Upper lobe of left lung (tissue), 6 donors: ENCODE data around the gene ATP13A4. TPM values are rescaled to one million over a fixed set of nuclear protein-coding genes. Genes with fewer than 3 reads are reported as not detected.

Experiments
- ATAC-seq, 2 donors: fragments of 200-7000 bp; cut with Tn5 transposase; one replicate each; pipeline ENCODE4 v1.9.1; 2022; ENCODE audit warnings: mild to moderate bottlenecking in 2 of 2, moderate library complexity in 2 of 2; ENCODE audit not compliant: low FRiP score in 2 of 2
- DNase-seq, 2 donors: peaks; one replicate each; pipeline ENCODE4 v3.0.0-alpha.2; 2019 to 2020
- H3K27ac ChIP-seq, 4 donors: fragments of 200-600 bp; sonication (generic); one replicate each; pipeline ENCODE4 v1.5.1; 2016 to 2019
- H3K27me3 ChIP-seq, 4 donors: fragments of 200-600 bp; sonication (generic); one replicate each; pipeline ENCODE4 v1.5.1; 2017 to 2019
- H3K36me3 ChIP-seq, 4 donors: fragments of 200-600 bp; sonication (generic); one replicate each; pipeline ENCODE4 v1.5.1; 2016 to 2019
- H3K4me1 ChIP-seq, 4 donors: fragments of 200-600 bp; sonication (generic); one replicate each; pipeline ENCODE4 v1.5.1; 2018 to 2019
- H3K4me3 ChIP-seq, 4 donors: fragments of 200-600 bp; sonication (generic); one replicate each; pipeline ENCODE4 v1.5.1; 2017 to 2019; ENCODE audit warnings: mild to moderate bottlenecking in 2 of 4, moderate library complexity in 1 of 4
- H3K9me3 ChIP-seq, 4 donors: fragments of 200-600 bp; sonication (generic); one replicate each; pipeline ENCODE4 v1.5.1; 2018 to 2019
- CTCF ChIP-seq, 6 experiments: fragments of 450-650 bp in 4 of 6; fragments of 200-600 bp in 2 of 6; sonication (generic) in 2 of 6; IDR thresholded peaks; one replicate each; pipeline ENCODE4 v1.5.1; 2016 to 2019; ENCODE audit warnings: antibody characterized with exemption in 6 of 6
- EP300 ChIP-seq, 4 donors: sonication (generic); formaldehyde crosslinking; IDR thresholded peaks; one replicate each; pipeline ENCODE4 v1.5.1; 2017; ENCODE audit warnings: antibody characterized with exemption in 4 of 4, control low read depth in 2 of 4
- POLR2A ChIP-seq, 4 donors: fragments of 450-650 bp; IDR thresholded peaks; one replicate each; pipeline ENCODE4 v1.5.1; 2016 to 2017; ENCODE audit warnings: antibody characterized with exemption in 4 of 4, mild to moderate bottlenecking in 2 of 4
- POLR2AphosphoS5 ChIP-seq, 2 donors: sonication (generic); formaldehyde crosslinking; IDR thresholded peaks; one replicate each; pipeline ENCODE4 v1.5.1; 2017; ENCODE audit warnings: antibody characterized with exemption in 2 of 2
- WGBS, 2 donors: methylation state at CpG; one replicate each; pipeline ENCODE4 v1.1.5; 2017 to 2018; 5-methylcytosine and 5-hydroxymethylcytosine counted together
- total RNA-seq, 6 donors: library from RNA; depleted of rRNA in 4 of 6; stranded (reverse); fragments of >200 nt in 4 of 6; gene quantifications; one replicate each; pipeline versions ENCODE4 v1.1.0 to v1.2.1, GENCODE V29; 2016 to 2021
- donor health status: DM: no; HTN: no; CAD: no; lungs with moderate emphysema.
- donor health status: DM: no; HTN: yes; CAD: no; lungs with severe emphysema.

The ATP13A4 gene
- total RNA-seq, 6 donors from 2014 or later, result 145 to 407 (median 201) TPM

DNA sequence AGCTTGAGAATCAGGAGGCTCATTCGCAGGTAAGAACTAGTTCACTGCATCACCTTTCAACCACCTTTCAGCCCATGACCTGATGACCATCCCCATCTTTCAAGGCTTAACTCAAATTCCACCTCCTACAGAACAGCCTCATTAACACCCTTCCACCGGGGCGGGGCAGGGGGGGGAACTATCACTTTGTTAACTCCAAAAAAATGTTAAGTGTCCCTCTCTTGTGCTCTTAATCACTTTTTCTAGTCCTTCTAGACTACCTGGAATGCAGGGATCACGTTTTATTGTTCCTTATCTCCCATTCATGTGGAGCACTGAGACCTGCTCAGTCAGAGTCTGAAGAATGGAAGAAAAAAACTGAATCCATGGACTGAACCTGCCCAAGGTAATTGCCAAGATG, 51.8 kb downstream of the ATP13A4 start:
- no peaks in the 10 kb centered on the region for H3K36me3 ChIP-seq
- no peaks in the 10 kb centered on the region for H3K9me3 ChIP-seq
- WGBS, 2 donors, result 70 to 72% methylated on average over 4 of the region's 4 CpGs
- peaks cover 17 to 34% (median 27%) of the 10 kb centered on the region in 4 donors for H3K4me1 ChIP-seq
- no peak overlapping the region for H3K27ac ChIP-seq
- no peaks in the 10 kb centered on the region for H3K27me3 ChIP-seq
- TF ChIP-seq POLR2AphosphoS5 (IDR thresholded peaks at IDR 0.05), result no peak
- TF ChIP-seq POLR2A (IDR thresholded peaks at IDR 0.05), result no peak
- TF ChIP-seq EP300 (IDR thresholded peaks at IDR 0.05), result no peak
- no peak for TF ChIP-seq CTCF (IDR thresholded peaks at IDR 0.05)
- no peak for DNase-seq
- ATAC-seq, result peak in 1 of 2 donors; percentile 24
- no peak overlapping the region for H3K4me3 ChIP-seq

DNA sequence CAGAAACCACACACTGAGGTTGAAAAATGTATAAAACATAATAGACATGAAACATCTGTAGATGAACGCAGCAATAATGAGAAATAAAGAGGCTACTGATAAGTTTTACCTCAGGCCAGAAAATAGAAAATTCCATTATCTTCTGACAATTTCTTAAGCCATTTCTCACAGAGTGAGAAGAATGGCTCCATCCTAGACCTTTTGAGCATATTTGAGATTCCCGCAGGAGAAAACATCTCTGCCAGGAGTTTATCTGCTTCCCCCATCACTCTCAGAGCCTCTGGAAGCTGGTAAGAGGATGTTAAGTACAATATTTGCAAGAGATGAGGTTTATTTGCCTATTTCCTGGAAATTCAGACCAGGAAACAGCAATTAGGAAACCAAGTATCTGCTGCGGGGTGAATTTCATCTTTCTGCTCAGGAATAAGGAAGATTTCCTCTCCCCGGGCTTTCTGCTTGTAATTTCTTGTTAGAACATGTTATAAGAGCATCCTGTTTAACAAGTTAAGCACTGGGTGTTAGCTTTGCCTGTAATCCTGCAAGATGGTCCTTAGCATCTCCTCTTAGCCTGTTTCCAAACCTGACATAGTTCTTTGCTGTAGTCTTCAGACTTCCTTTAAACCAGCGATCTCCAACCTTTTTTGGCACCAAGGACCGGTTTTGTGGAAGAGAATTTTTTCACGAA, 54.8 kb downstream of the ATP13A4 start:
- 50 to 52% methylated on average over 7 of the region's 7 CpGs for WGBS, 2 donors
- H3K9me3 ChIP-seq, result no peaks in the 10 kb centered on the region
- peaks cover 17 to 34% (median 25%) of the 10 kb centered on the region in 4 donors for H3K4me1 ChIP-seq
- H3K4me3 ChIP-seq, result no peak overlapping the region
- no peaks in the 10 kb centered on the region for H3K36me3 ChIP-seq
- DNase-seq (no peak), ATAC-seq (no peak)
- no peak for TF ChIP-seq POLR2A (IDR thresholded peaks at IDR 0.05)
- TF ChIP-seq CTCF (IDR thresholded peaks at IDR 0.05), result no peak
- no peak for TF ChIP-seq EP300 (IDR thresholded peaks at IDR 0.05)
- peak overlapping the region in 3 of 4 donors; percentile 13 to 58 (median 40) for H3K27ac ChIP-seq
- H3K27me3 ChIP-seq, result no peaks in the 10 kb centered on the region

- H3K4me3 ChIP-seq, result no peak overlapping the region
- peak overlapping the region in 3 of 4 donors; percentile 25 to 58 (median 40) for H3K27ac ChIP-seq
- 31 to 46% methylated on average over 3 of the region's 3 CpGs for whole genome bisulfite sequencing, 2 donors
- H3K27me3 ChIP-seq, result no peaks in the 10 kb centered on the region
- DNase-seq (no peak), ATAC-seq (peak; percentile 80 to 83)
- no peaks in the 10 kb centered on the region for H3K36me3 ChIP-seq
- peaks cover 17 to 34% (median 25%) of the 10 kb centered on the region in 4 donors for H3K4me1 ChIP-seq
- TF ChIP-seq CTCF (IDR thresholded peaks at IDR 0.05), result no peak
- peak in 1 of 2 donors; percentile 33 for TF ChIP-seq POLR2AphosphoS5 (IDR thresholded peaks at IDR 0.05)
- peak in 1 of 4 donors; percentile 67 for TF ChIP-seq EP300 (IDR thresholded peaks at IDR 0.05)
- TF ChIP-seq POLR2A (IDR thresholded peaks at IDR 0.05), result no peak
- H3K9me3 ChIP-seq, result no peaks in the 10 kb centered on the region
Observed at GRCh38 chr3:193499136-193499770, 55.4 kb downstream of the ATP13A4 start.

GRCh38 chr3:193498215-193498614, 56.5 kb downstream of the ATP13A4 start:
- no peak for TF ChIP-seq CTCF (IDR thresholded peaks at IDR 0.05)
- no peak for TF ChIP-seq EP300 (IDR thresholded peaks at IDR 0.05)
- TF ChIP-seq POLR2AphosphoS5 (IDR thresholded peaks at IDR 0.05), result no peak
- no peak for TF ChIP-seq POLR2A (IDR thresholded peaks at IDR 0.05)
- DNase-seq (no peak), ATAC-seq (peak in 1 of 2 donors; percentile 25)
- WGBS, 2 donors, result 75 to 76% methylated on average over 3 of the region's 3 CpGs
- no peaks in the 10 kb centered on the region for H3K9me3 ChIP-seq
- H3K4me3 ChIP-seq, result no peak overlapping the region
- H3K36me3 ChIP-seq, result no peaks in the 10 kb centered on the region
- H3K4me1 ChIP-seq, result peaks cover 17 to 27% (median 23%) of the 10 kb centered on the region in 4 donors
- no peaks in the 10 kb centered on the region for H3K27me3 ChIP-seq
- peak overlapping the region in 2 of 4 donors; percentile 5 to 25 for H3K27ac ChIP-seq
